Urothelium cell line (cell line): Measurements from ENCODE around the gene SELENOW.
"Not testable (repeated sequence)": the region's sequence is repeated elsewhere in the genome, so short reads cannot be mapped to it uniquely, and the experiment has no call there.

Experiments
- DNase-seq: peaks from one replicate; pipeline ENCODE4 v3.0.0; 2011; ENCODE audit warnings: low spot score, mixed read lengths
- FAIRE-seq: peaks from 2 replicates; lab custom pipeline; 2011; peaks lifted over from hg19 to GRCh38; lab: Jason Lieb, UNC

Gene SELENOW

DNA sequence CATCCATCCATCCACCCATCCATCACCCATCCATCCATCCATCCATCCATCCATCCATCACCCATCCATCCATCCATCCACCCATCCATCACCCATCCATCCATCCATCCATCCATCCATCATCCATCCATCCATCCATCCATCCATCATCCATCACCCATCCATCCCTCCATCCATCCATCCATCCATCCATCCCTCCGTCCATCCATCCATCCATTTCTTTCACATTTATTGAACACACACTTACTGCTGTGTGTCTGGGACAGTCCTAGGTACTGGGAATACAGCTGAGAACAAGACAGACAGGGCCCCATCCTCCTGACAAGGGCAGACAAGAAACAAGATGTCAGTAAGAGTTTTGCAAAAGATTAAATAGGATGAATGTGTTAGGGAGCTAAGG, 39.7 kb downstream of the SELENOW start:
- not testable (repeated sequence) for DNase-seq, FAIRE-seq

DNA sequence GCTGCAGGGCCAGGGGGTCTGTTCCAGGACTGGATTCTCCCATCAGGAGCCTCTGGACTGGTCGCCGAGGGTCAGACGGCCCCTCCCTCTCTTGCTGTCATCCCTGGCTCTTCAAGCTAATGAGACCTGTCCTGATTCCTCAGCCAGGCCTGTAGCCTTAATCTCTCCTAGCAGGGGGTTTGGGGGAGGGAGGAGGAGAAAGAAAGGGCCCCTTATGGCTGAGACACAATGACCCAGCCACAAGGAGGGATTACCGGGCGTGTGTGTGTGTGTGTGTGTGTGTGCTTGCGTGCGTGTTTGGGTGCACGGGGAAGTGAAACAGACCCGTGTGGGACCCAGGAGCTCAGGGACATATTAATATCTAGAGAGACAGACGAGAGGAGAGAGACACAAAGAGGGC, 41.4 kb downstream of the SELENOW start:
- FAIRE-seq (no peak), DNase-seq (no peak)

DNA sequence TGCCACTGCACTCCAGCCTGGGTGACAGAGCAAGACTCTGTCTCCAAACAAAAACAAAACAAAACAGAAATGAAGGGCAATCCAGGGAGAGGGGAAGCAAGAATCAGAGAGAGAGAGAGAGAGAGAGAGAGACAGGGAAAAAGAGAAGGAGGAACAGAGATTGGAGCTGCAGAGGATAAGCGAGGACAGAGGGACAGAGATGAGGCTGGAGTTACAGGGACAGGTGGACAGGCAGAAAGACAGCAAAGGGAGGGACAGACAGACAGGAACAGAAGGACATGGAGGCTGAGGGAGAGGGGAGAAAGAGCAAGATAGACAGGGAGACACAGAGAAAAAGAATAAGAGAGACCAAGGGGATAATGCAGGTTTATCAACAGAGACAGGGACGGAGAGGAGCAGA, 41.9 kb downstream of the SELENOW start:
- FAIRE-seq = no peak
- no peak for DNase-seq

DNA sequence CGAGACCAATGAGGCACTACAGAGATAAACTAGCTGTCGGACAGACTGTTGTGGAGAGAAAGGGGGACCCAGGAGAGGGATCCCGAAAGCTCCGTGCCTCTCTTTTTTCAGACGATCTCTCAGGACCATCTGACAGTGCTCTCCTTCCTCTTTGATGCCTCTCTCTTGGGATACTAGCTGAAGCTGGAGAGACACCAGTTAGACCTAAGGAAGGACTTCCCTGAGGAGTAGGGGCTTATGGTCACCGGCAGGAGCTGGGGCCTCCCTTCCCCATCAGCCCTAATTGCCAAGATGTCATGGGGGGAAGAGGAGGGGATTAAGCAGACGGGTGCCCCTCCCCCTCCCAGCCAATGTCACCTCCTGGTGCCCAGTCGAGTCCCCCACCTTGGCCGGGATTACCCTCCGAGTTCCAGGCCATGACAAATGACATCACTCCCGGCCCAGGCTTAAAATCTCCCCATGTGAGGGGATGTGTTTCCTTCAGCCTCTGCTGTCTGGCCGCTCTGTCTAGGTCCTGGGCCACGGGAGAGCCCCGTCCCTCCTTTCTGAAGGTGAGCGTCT, 43.0 kb downstream of the SELENOW start, which contains the start of gene CRX:
TSS of gene CRX (plus strand) at position 478 of the 561 bp plus-strand sequence. CDS start 12,507 bp downstream, outside the sequence.
- DNase-seq (no peak), FAIRE-seq (no peak)

DNA sequence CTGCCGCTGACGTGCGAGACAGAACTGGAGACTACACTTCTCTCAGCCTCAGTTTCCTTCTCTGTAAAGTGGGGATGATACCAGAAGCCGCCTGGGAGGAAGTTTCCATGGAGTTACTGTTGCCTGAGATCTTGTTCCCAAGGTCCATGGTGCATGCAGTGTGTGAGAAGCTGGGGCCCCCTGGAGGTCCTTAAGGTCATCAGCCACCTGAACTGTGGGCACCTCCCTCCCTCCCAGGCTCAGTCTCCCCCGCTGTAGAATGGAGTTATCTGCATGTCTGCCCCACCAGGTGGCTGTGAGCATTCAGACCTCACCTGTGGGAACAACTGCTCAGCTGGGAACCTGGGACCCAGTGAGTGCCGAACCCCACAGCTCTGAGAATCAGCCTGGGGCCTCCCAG, 45.9 kb downstream of the SELENOW start:
- FAIRE-seq (no peak), DNase-seq (no peak)

DNA sequence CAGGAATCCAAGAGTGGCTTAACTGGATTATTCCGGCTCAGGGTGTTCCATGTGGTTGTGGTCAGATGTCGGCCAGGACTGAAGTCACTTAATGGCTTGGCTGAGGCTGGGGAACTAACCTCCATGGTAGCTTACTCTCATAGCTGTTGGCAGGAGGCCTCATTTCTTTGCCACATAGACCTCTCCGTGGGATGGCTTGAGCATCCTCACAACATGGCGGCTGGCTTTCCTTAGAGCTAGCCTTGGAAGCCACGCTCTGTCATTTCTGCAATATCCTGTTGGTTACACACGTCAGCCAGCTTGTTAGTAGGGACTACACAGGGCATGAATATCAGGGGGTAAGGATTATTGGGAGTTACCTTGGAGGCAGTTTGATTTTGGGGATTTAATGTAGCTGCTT, 48.3 kb downstream of the SELENOW start:
- no peak for FAIRE-seq
- no peak for DNase-seq

DNA sequence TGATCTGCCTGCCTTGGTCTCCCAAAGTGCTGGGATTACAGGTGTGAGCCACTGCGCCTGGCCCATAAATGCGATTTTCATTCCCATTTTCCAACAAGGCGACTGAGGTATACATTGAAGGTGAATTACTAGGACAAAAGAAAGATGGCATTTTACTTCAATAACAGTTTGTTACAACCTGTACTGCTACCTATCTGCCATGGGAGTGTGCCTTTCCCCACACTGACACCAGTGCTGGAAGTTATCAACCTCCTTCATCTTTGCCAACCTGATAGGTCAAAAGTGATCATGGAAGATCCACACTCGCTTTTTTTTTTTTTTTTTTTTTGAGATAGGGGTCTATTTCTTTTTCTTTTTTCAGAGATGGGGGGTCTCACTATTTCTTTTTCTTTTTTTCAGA, 54.2 kb downstream of the SELENOW start:
- FAIRE-seq = no peak
- DNase-seq = no peak
